KOPT-K1 (cell line): ENCODE data around the gene PCSK6.
"Not testable (repeated sequence)": the region's sequence is repeated elsewhere in the genome, so short reads cannot be mapped to it uniquely, and the experiment has no call there.

Experiments used
- H3K27ac ChIP-seq: fragments of 200-600 bp; sonication (generic); 2 replicates; pipeline ENCODE4 v1.5.1; 2016; ENCODE audit warnings: antibody characterized with exemption, mild to moderate bottlenecking, low read depth, low read length; ENCODE audit not compliant: poor library complexity, severe bottlenecking
- H3K36me3 ChIP-seq: fragments of 200-600 bp; sonication (generic); 2 replicates; pipeline ENCODE4 v1.5.1; 2017; ENCODE audit warnings: antibody characterized with exemption, mild to moderate bottlenecking, low read length, moderate library complexity; ENCODE audit not compliant: insufficient read depth
- H3K9me3 ChIP-seq: fragments of 200-600 bp; sonication (generic); 2 replicates; pipeline ENCODE4 v1.5.1; 2017; ENCODE audit warnings: antibody characterized with exemption, low read length, mild to moderate bottlenecking; ENCODE audit not compliant: insufficient read depth, poor library complexity, severe bottlenecking

PCSK6 gene

GRCh38 chr15:101411581-101411980, 77.9 kb downstream of the PCSK6 start:
- H3K9me3 ChIP-seq = peaks cover 3% of the 10 kb centered on the region
- no peaks in the 10 kb centered on the region for H3K36me3 ChIP-seq
- H3K27ac ChIP-seq = no peak overlapping the region

GRCh38 chr15:101411085-101411484, 78.4 kb downstream of the PCSK6 start:
- Histone ChIP-seq H3K9me3 (no peaks in the 10 kb centered on the region), H3K36me3 (no peaks in the 10 kb centered on the region), H3K27ac (no peak overlapping the region)

GRCh38 chr15:101410612-101411011, 78.9 kb downstream of the PCSK6 start:
- no peaks in the 10 kb centered on the region for H3K36me3 ChIP-seq
- H3K27ac ChIP-seq = no peak overlapping the region
- H3K9me3 ChIP-seq = no peaks in the 10 kb centered on the region

- H3K27ac ChIP-seq = no peak overlapping the region
- no peaks in the 10 kb centered on the region for H3K9me3 ChIP-seq
- H3K36me3 ChIP-seq = no peaks in the 10 kb centered on the region
Observed at GRCh38 chr15:101409621-101410020, 79.9 kb downstream of the PCSK6 start.

- H3K36me3 ChIP-seq = no peaks in the 10 kb centered on the region
- H3K9me3 ChIP-seq = no peaks in the 10 kb centered on the region
- no peak overlapping the region for H3K27ac ChIP-seq
Observed at GRCh38 chr15:101407966-101408775, 81.3 kb downstream of the PCSK6 start.

GRCh38 chr15:101407439-101407838, 82.1 kb downstream of the PCSK6 start:
- no peak overlapping the region for H3K27ac ChIP-seq
- H3K9me3 ChIP-seq = no peaks in the 10 kb centered on the region
- H3K36me3 ChIP-seq = no peaks in the 10 kb centered on the region

GRCh38 chr15:101406526-101407195, 82.8 kb downstream of the PCSK6 start:
- Histone ChIP-seq H3K9me3 (no peaks in the 10 kb centered on the region), H3K36me3 (no peaks in the 10 kb centered on the region), H3K27ac (no peak overlapping the region)

GRCh38 chr15:101406036-101406435, 83.5 kb downstream of the PCSK6 start:
- H3K36me3 ChIP-seq = no peaks in the 10 kb centered on the region
- H3K9me3 ChIP-seq = no peaks in the 10 kb centered on the region
- no peak overlapping the region for H3K27ac ChIP-seq

- Histone ChIP-seq H3K36me3 (no peaks in the 10 kb centered on the region), H3K9me3 (no peaks in the 10 kb centered on the region), H3K27ac (no peak overlapping the region)
Observed at GRCh38 chr15:101404245-101404644, 85.3 kb downstream of the PCSK6 start.

GRCh38 chr15:101402883-101403282, 86.6 kb downstream of the PCSK6 start:
- not testable (repeated sequence) for H3K27ac ChIP-seq, H3K9me3 ChIP-seq, H3K36me3 ChIP-seq

- no peaks in the 10 kb centered on the region for H3K9me3 ChIP-seq
- no peak overlapping the region for H3K27ac ChIP-seq
- H3K36me3 ChIP-seq = no peaks in the 10 kb centered on the region
Observed at GRCh38 chr15:101401286-101401685, 88.2 kb downstream of the PCSK6 start.

- H3K36me3 ChIP-seq = no peaks in the 10 kb centered on the region
- H3K27ac ChIP-seq = no peak overlapping the region
- H3K9me3 ChIP-seq = no peaks in the 10 kb centered on the region
Observed at GRCh38 chr15:101399431-101399830, 90.1 kb downstream of the PCSK6 start.

- no peaks in the 10 kb centered on the region for H3K36me3 ChIP-seq
- no peak overlapping the region for H3K27ac ChIP-seq
- no peaks in the 10 kb centered on the region for H3K9me3 ChIP-seq
Observed at GRCh38 chr15:101398247-101398646, 91.3 kb downstream of the PCSK6 start.

- no peaks in the 10 kb centered on the region for H3K36me3 ChIP-seq
- no peak overlapping the region for H3K27ac ChIP-seq
Observed at GRCh38 chr15:101397521-101398003, 91.9 kb downstream of the PCSK6 start.

GRCh38 chr15:101396484-101397261, 92.8 kb downstream of the PCSK6 start:
- Histone ChIP-seq H3K9me3 (no peaks in the 10 kb centered on the region), H3K27ac (no peak overlapping the region), H3K36me3 (no peaks in the 10 kb centered on the region)

More at GRCh38 chr15:101397521-101398003, 91.9 kb downstream of the PCSK6 start:
- H3K9me3 ChIP-seq = no peaks in the 10 kb centered on the region
